ENCODE results near the gene PGAP2.

The PGAP2 gene

GRCh38 chr11:3824714-3825472 is 16.5 kb downstream of the PGAP2 start:
- Histone ChIP-seq H4K91ac (ENCODE audit: low read depth, low read length, poor library complexity) (peak overlapping the region; percentile 88), H3K18ac (ENCODE audit: low read length) (peak overlapping the region; percentile 29), H3K4me3 (ENCODE audit: low read length in 2 of 2) (no peak overlapping the region), H3K9ac (ENCODE audit: low read depth, low read length, poor library complexity) (peak overlapping the region; percentile 9), H3K4ac (ENCODE audit: low read length) (no peak overlapping the region), H3K4me2 (ENCODE audit: insufficient read depth, low read length, poor library complexity, severe bottlenecking) (no peak overlapping the region), H3K23ac (ENCODE audit: low read depth, low read length, poor library complexity) (peak overlapping the region; percentile 82), H3K9me3 (replicated peaks in 1 of 2; ENCODE audit: control insufficient read depth in 2 of 2, insufficient read depth in 1 of 2, low read depth in 1 of 2, low read length in 2 of 2) (no peaks in the 10 kb centered on the region), H2AFZ (ENCODE audit: low read length) (no peak overlapping the region), H3K14ac (ENCODE audit: low read length) (no peak overlapping the region), H3K36me3 (replicated peaks in 1 of 2; ENCODE audit: control insufficient read depth in 2 of 2, insufficient read depth in 2 of 2, low read length in 2 of 2) (peaks cover 22 to 67% of the 10 kb centered on the region in 2 donors), H3K4me1 (ENCODE audit: control insufficient read depth in 2 of 2, insufficient read depth in 1 of 2, low read depth in 1 of 2, low read length in 2 of 2) (peaks cover 0 to 11% of the 10 kb centered on the region in 2 donors), H2BK12ac (ENCODE audit: low read length) (no peak overlapping the region), H2BK120ac (ENCODE audit: low read depth, low read length) (peak overlapping the region; percentile 61), H4K8ac (ENCODE audit: low read depth, low read length) (peak overlapping the region; percentile 48), H2BK5ac (ENCODE audit: low read length) (no peak overlapping the region), H2AK5ac (ENCODE audit: low read depth, low read length) (no peak overlapping the region), H3K27me3 (ENCODE audit: control insufficient read depth in 3 of 3, insufficient read depth in 3 of 3, low read depth in 1 of 3, low read length in 3 of 3) (no peaks in the 10 kb centered on the region), H3K79me1 (ENCODE audit: low read depth, low read length) (no peaks in the 10 kb centered on the region), H2BK15ac (ENCODE audit: low read length) (peak overlapping the region; percentile 6), H3K27ac (replicated peaks; ENCODE audit: low read length) (no peak overlapping the region)
- no CpG with 5 or more reads among the region's 18 CpGs for WGBS, 2 donors (ENCODE audit: extremely low coverage in 2 of 2, insufficient read length in 2 of 2, insufficient replicate concordance in 1 of 2)
- DNase-seq (ENCODE audit: low spot score) = no peak

GRCh38 chr11:3825473-3826154 is 17.3 kb downstream of the PGAP2 start:
- Histone ChIP-seq H3K36me3 (replicated peaks in 1 of 2; ENCODE audit: control insufficient read depth in 2 of 2, insufficient read depth in 2 of 2, low read length in 2 of 2) (peaks cover 22 to 73% of the 10 kb centered on the region in 2 donors), H3K4ac (ENCODE audit: low read length) (no peak overlapping the region), H3K79me1 (ENCODE audit: low read depth, low read length) (no peaks in the 10 kb centered on the region), H2AFZ (ENCODE audit: low read length) (no peak overlapping the region), H3K18ac (ENCODE audit: low read length) (no peak overlapping the region), H3K4me1 (ENCODE audit: control insufficient read depth in 2 of 2, insufficient read depth in 1 of 2, low read depth in 1 of 2, low read length in 2 of 2) (peaks cover 0 to 11% of the 10 kb centered on the region in 2 donors), H3K4me2 (ENCODE audit: insufficient read depth, low read length, poor library complexity, severe bottlenecking) (no peak overlapping the region), H3K4me3 (ENCODE audit: low read length in 2 of 2) (no peak overlapping the region), H2BK5ac (ENCODE audit: low read length) (no peak overlapping the region), H3K9ac (ENCODE audit: low read depth, low read length, poor library complexity) (no peak overlapping the region), H4K91ac (ENCODE audit: low read depth, low read length, poor library complexity) (no peak overlapping the region), H2AK5ac (ENCODE audit: low read depth, low read length) (no peak overlapping the region), H3K27ac (replicated peaks; ENCODE audit: low read length) (no peak overlapping the region), H2BK15ac (ENCODE audit: low read length) (no peak overlapping the region), H2BK120ac (ENCODE audit: low read depth, low read length) (no peak overlapping the region), H2BK12ac (ENCODE audit: low read length) (no peak overlapping the region), H4K8ac (ENCODE audit: low read depth, low read length) (no peak overlapping the region), H3K9me3 (replicated peaks in 1 of 2; ENCODE audit: control insufficient read depth in 2 of 2, insufficient read depth in 1 of 2, low read depth in 1 of 2, low read length in 2 of 2) (no peaks in the 10 kb centered on the region), H3K27me3 (ENCODE audit: control insufficient read depth in 3 of 3, insufficient read depth in 3 of 3, low read depth in 1 of 3, low read length in 3 of 3) (no peaks in the 10 kb centered on the region), H3K14ac (ENCODE audit: low read length) (no peak overlapping the region), H3K23ac (ENCODE audit: low read depth, low read length, poor library complexity) (peak overlapping the region; percentile 2)
- no peak for DNase-seq (ENCODE audit: low spot score)
- WGBS, 2 donors (ENCODE audit: extremely low coverage in 2 of 2, insufficient read length in 2 of 2, insufficient replicate concordance in 1 of 2) = no CpG with 5 or more reads among the region's 8 CpGs

- Histone ChIP-seq H4K8ac (ENCODE audit: low read depth, low read length) (no peak overlapping the region), H3K27ac (replicated peaks; ENCODE audit: low read length) (no peak overlapping the region), H3K9ac (ENCODE audit: low read depth, low read length, poor library complexity) (no peak overlapping the region), H2BK5ac (ENCODE audit: low read length) (no peak overlapping the region), H3K36me3 (replicated peaks in 1 of 2; ENCODE audit: control insufficient read depth in 2 of 2, insufficient read depth in 2 of 2, low read length in 2 of 2) (peaks cover 22 to 80% of the 10 kb centered on the region in 2 donors), H3K4ac (ENCODE audit: low read length) (no peak overlapping the region), H3K79me1 (ENCODE audit: low read depth, low read length) (peaks cover 2% of the 10 kb centered on the region), H3K4me3 (ENCODE audit: low read length in 2 of 2) (no peak overlapping the region), H3K4me2 (ENCODE audit: insufficient read depth, low read length, poor library complexity, severe bottlenecking) (no peak overlapping the region), H2BK120ac (ENCODE audit: low read depth, low read length) (no peak overlapping the region), H3K14ac (ENCODE audit: low read length) (no peak overlapping the region), H3K4me1 (ENCODE audit: control insufficient read depth in 2 of 2, insufficient read depth in 1 of 2, low read depth in 1 of 2, low read length in 2 of 2) (peaks cover 0 to 11% of the 10 kb centered on the region in 2 donors), H4K91ac (ENCODE audit: low read depth, low read length, poor library complexity) (no peak overlapping the region), H3K9me3 (replicated peaks in 1 of 2; ENCODE audit: control insufficient read depth in 2 of 2, insufficient read depth in 1 of 2, low read depth in 1 of 2, low read length in 2 of 2) (no peaks in the 10 kb centered on the region), H2AFZ (ENCODE audit: low read length) (no peak overlapping the region), H3K27me3 (ENCODE audit: control insufficient read depth in 3 of 3, insufficient read depth in 3 of 3, low read depth in 1 of 3, low read length in 3 of 3) (no peaks in the 10 kb centered on the region), H3K23ac (ENCODE audit: low read depth, low read length, poor library complexity) (no peak overlapping the region), H2BK12ac (ENCODE audit: low read length) (no peak overlapping the region), H3K18ac (ENCODE audit: low read length) (no peak overlapping the region), H2BK15ac (ENCODE audit: low read length) (no peak overlapping the region), H2AK5ac (ENCODE audit: low read depth, low read length) (no peak overlapping the region)
- no peak for DNase-seq (ENCODE audit: low spot score)
- WGBS, 2 donors (ENCODE audit: extremely low coverage in 2 of 2, insufficient read length in 2 of 2, insufficient replicate concordance in 1 of 2) = no CpG with 5 or more reads among the region's 3 CpGs
Observed at GRCh38 chr11:3826721-3827120, 18.4 kb downstream of the PGAP2 start.

- no peak overlapping the region for H2AFZ ChIP-seq (ENCODE audit: low read length)
- H3K4me2 ChIP-seq (ENCODE audit: insufficient read depth, low read length, poor library complexity, severe bottlenecking) = no peak overlapping the region
- no peak overlapping the region for H3K14ac ChIP-seq (ENCODE audit: low read length)
- no peak overlapping the region for H4K91ac ChIP-seq (ENCODE audit: low read depth, low read length, poor library complexity)
- no CpG with 5 or more reads among the region's 35 CpGs for WGBS, 2 donors (ENCODE audit: extremely low coverage in 2 of 2, insufficient read length in 2 of 2, insufficient replicate concordance in 1 of 2)
- H3K4ac ChIP-seq (ENCODE audit: low read length) = no peak overlapping the region
- H2BK120ac ChIP-seq (ENCODE audit: low read depth, low read length) = peak overlapping the region; percentile 16
- no peaks in the 10 kb centered on the region for H3K27me3 ChIP-seq (ENCODE audit: control insufficient read depth in 3 of 3, insufficient read depth in 3 of 3, low read depth in 1 of 3, low read length in 3 of 3)
- H2AK5ac ChIP-seq (ENCODE audit: low read depth, low read length) = no peak overlapping the region
- H2BK5ac ChIP-seq (ENCODE audit: low read length) = no peak overlapping the region
- no peak overlapping the region for H3K4me3 ChIP-seq (ENCODE audit: low read length in 2 of 2)
- H3K18ac ChIP-seq (ENCODE audit: low read length) = no peak overlapping the region
- H3K4me1 ChIP-seq (ENCODE audit: control insufficient read depth in 2 of 2, insufficient read depth in 1 of 2, low read depth in 1 of 2, low read length in 2 of 2) = peaks cover 0 to 12% of the 10 kb centered on the region in 2 donors
- H3K9me3 ChIP-seq (replicated peaks in 1 of 2; ENCODE audit: control insufficient read depth in 2 of 2, insufficient read depth in 1 of 2, low read depth in 1 of 2, low read length in 2 of 2) = no peaks in the 10 kb centered on the region
- no peak overlapping the region for H2BK15ac ChIP-seq (ENCODE audit: low read length)
- DNase-seq (ENCODE audit: low spot score) = no peak
- H3K27ac ChIP-seq (replicated peaks; ENCODE audit: low read length) = no peak overlapping the region
- H3K23ac ChIP-seq (ENCODE audit: low read depth, low read length, poor library complexity) = peak overlapping the region; percentile 16
- H3K9ac ChIP-seq (ENCODE audit: low read depth, low read length, poor library complexity) = peak overlapping the region; percentile 2
- peaks cover 22 to 86% of the 10 kb centered on the region in 2 donors for H3K36me3 ChIP-seq (replicated peaks in 1 of 2; ENCODE audit: control insufficient read depth in 2 of 2, insufficient read depth in 2 of 2, low read length in 2 of 2)
- peak overlapping the region; percentile 14 for H2BK12ac ChIP-seq (ENCODE audit: low read length)
- H4K8ac ChIP-seq (ENCODE audit: low read depth, low read length) = no peak overlapping the region
- peaks cover 2% of the 10 kb centered on the region for H3K79me1 ChIP-seq (ENCODE audit: low read depth, low read length)
Observed at GRCh38 chr11:3827434-3828186, 19.2 kb downstream of the PGAP2 start.

Measured in neuronal stem cell (in vitro differentiated cells).